Upper lobe of left lung (tissue), 4 donors: ENCODE results near the gene MYO1H.

ENCODE experiments used
- CTCF ChIP-seq, 6 experiments: fragments of 450-650 bp in 4 of 6; fragments of 200-600 bp in 2 of 6; sonication (generic) in 2 of 6; IDR thresholded peaks; one replicate each; pipeline ENCODE4 v1.5.1; 2016 to 2019; ENCODE audit warnings: antibody characterized with exemption in 6 of 6
- EP300 ChIP-seq, 4 donors: sonication (generic); formaldehyde crosslinking; IDR thresholded peaks; one replicate each; pipeline ENCODE4 v1.5.1; 2017; ENCODE audit warnings: antibody characterized with exemption in 4 of 4, control low read depth in 2 of 4
- POLR2A ChIP-seq, 4 donors: fragments of 450-650 bp; IDR thresholded peaks; one replicate each; pipeline ENCODE4 v1.5.1; 2016 to 2017; ENCODE audit warnings: antibody characterized with exemption in 4 of 4, mild to moderate bottlenecking in 2 of 4

GRCh38 chr12:109377139-109377685, 29.5 kb downstream of the MYO1H start:
- TF ChIP-seq CTCF (IDR thresholded peaks at IDR 0.05), result no peak
- no peak for TF ChIP-seq EP300 (IDR thresholded peaks at IDR 0.05)
- TF ChIP-seq POLR2A (IDR thresholded peaks at IDR 0.05), result no peak
